ENCODE data around the gene ATP11A. TPM values are rescaled to one million over a fixed set of nuclear protein-coding genes. Genes with fewer than 3 reads are reported as not detected.

Gene ATP11A
- total RNA-seq, 1 experiment from 2014 or later = 8.7 TPM

- Histone ChIP-seq H3K27me3 (ENCODE audit: low read length) (peaks cover 6% of the 10 kb centered on the region; the same call in 1 of the 2 replicates), H2AFZ (ENCODE audit: low read length) (no peak overlapping the region), H3K4me2 (ENCODE audit: low read length) (no peak overlapping the region), H4K20me1 (ENCODE audit: low read length) (no peaks in the 10 kb centered on the region), H3K4me1 (ENCODE audit: insufficient read depth, low read length) (no peaks in the 10 kb centered on the region), H3K9ac (ENCODE audit: low read length) (no peak overlapping the region), H3K4me3 (ENCODE audit: low read length) (no peak overlapping the region), H3K79me2 (ENCODE audit: low read length) (no peaks in the 10 kb centered on the region), H3F3A (ENCODE audit: low read length, unreplicated experiment) (no peaks in the 10 kb centered on the region), H3K27ac (ENCODE audit: low read length) (no peak overlapping the region), H3K9me3 (ENCODE audit: low read length) (no peaks in the 10 kb centered on the region), H3K36me3 (ENCODE audit: low read depth, low read length) (no peaks in the 10 kb centered on the region), H3K9me2 (replicated peaks; ENCODE audit: low read length) (no peaks in the 10 kb centered on the region)
- POLR2A ChIA-PET (ENCODE audit: unreplicated experiment) = no interaction called here
- TF ChIP-seq EZH2phosphoT487 (IDR thresholded peaks at IDR 0.05; ENCODE audit: borderline replicate concordance, low read length) = no peak
- TF ChIP-seq CTCF (conservative IDR thresholded peaks at IDR 0.05; ENCODE audit: low read depth, low read length) = no peak
- intact Hi-C loops (cut with micrococcal nuclease) = no loop called here
- DNase-seq (no peak), ATAC-seq (no peak)
- no TSS peak for BruUV-seq (replicated peaks)
- CTCF ChIA-PET = no interaction called here
Observed at GRCh38 chr13:112896736-112897602, 207.1 kb downstream of the ATP11A start.

- Histone ChIP-seq H3K79me2 (ENCODE audit: low read length) (no peaks in the 10 kb centered on the region), H2AFZ (ENCODE audit: low read length) (no peak overlapping the region), H3K9me2 (replicated peaks; ENCODE audit: low read length) (no peaks in the 10 kb centered on the region), H3K27me3 (ENCODE audit: low read length) (peaks cover 6% of the 10 kb centered on the region; the same call in 1 of the 2 replicates), H4K20me1 (ENCODE audit: low read length) (no peaks in the 10 kb centered on the region), H3K4me2 (ENCODE audit: low read length) (no peak overlapping the region), H3K9me3 (ENCODE audit: low read length) (no peaks in the 10 kb centered on the region), H3K4me1 (ENCODE audit: insufficient read depth, low read length) (no peaks in the 10 kb centered on the region), H3K36me3 (ENCODE audit: low read depth, low read length) (no peaks in the 10 kb centered on the region), H3K27ac (ENCODE audit: low read length) (no peak overlapping the region), H3F3A (ENCODE audit: low read length, unreplicated experiment) (no peaks in the 10 kb centered on the region), H3K4me3 (ENCODE audit: low read length) (no peak overlapping the region), H3K9ac (ENCODE audit: low read length) (no peak overlapping the region)
- CTCF ChIA-PET = no interaction called here
- intact Hi-C loops (cut with micrococcal nuclease) = no loop called here
- DNase-seq = no peak
- POLR2A ChIA-PET (ENCODE audit: unreplicated experiment) = no interaction called here
- TF ChIP-seq EZH2phosphoT487 (IDR thresholded peaks at IDR 0.05; ENCODE audit: borderline replicate concordance, low read length) (no peak), EZH2 (IDR thresholded peaks at IDR 0.05; ENCODE audit: low read length, unreplicated experiment) (no peak), CTCF (conservative IDR thresholded peaks at IDR 0.05; ENCODE audit: low read depth, low read length) (no peak)
- BruUV-seq (replicated peaks) = no TSS peak
- no peak for ATAC-seq
Observed at GRCh38 chr13:112897603-112897955, 207.7 kb downstream of the ATP11A start.

- no peaks in the 10 kb centered on the region for H3K9me2 ChIP-seq (replicated peaks; ENCODE audit: low read length)
- H3K9me3 ChIP-seq (ENCODE audit: low read length) = no peaks in the 10 kb centered on the region
- no peaks in the 10 kb centered on the region for H4K20me1 ChIP-seq (ENCODE audit: low read length)
- POLR2A ChIA-PET (ENCODE audit: unreplicated experiment) = no interaction called here
- H3K4me3 ChIP-seq (ENCODE audit: low read length) = no peak overlapping the region
- no peaks in the 10 kb centered on the region for H3K36me3 ChIP-seq (ENCODE audit: low read depth, low read length)
- H3K79me2 ChIP-seq (ENCODE audit: low read length) = no peaks in the 10 kb centered on the region
- H2AFZ ChIP-seq (ENCODE audit: low read length) = no peak overlapping the region
- no peaks in the 10 kb centered on the region for H3K4me1 ChIP-seq (ENCODE audit: insufficient read depth, low read length)
- H3K27ac ChIP-seq (ENCODE audit: low read length) = no peak overlapping the region
- no peak for TF ChIP-seq EZH2 (IDR thresholded peaks at IDR 0.05; ENCODE audit: low read length, unreplicated experiment)
- no peak for TF ChIP-seq CTCF (conservative IDR thresholded peaks at IDR 0.05; ENCODE audit: low read depth, low read length)
- no peak for TF ChIP-seq EZH2phosphoT487 (IDR thresholded peaks at IDR 0.05; ENCODE audit: borderline replicate concordance, low read length)
- no peak overlapping the region for H3K9ac ChIP-seq (ENCODE audit: low read length)
- H3K27me3 ChIP-seq (ENCODE audit: low read length) = peaks cover 6% of the 10 kb centered on the region; the same call in 1 of the 2 replicates
- H3K4me2 ChIP-seq (ENCODE audit: low read length) = no peak overlapping the region
- CTCF ChIA-PET = no interaction called here
- DNase-seq = no peak
- no TSS peak for BruUV-seq (replicated peaks)
- H3F3A ChIP-seq (ENCODE audit: low read length, unreplicated experiment) = no peaks in the 10 kb centered on the region
- ATAC-seq = no peak
- intact Hi-C loops (cut with micrococcal nuclease) = no loop called here
Observed at GRCh38 chr13:112897956-112898620, 208.2 kb downstream of the ATP11A start.
